T-helper 17 cell (primary cell): ENCODE results near the gene NOLC1. TPM values are rescaled to one million over a fixed set of nuclear protein-coding genes. Genes with fewer than 3 reads are reported as not detected.

Experiments
- ATAC-seq: fragments of 150-1000 bp; cut with Tn5 transposase; 2 replicates; pipeline ENCODE4 v1.10.0; 2021; ENCODE audit warnings: mild to moderate bottlenecking, moderate library complexity
- DNase-seq, 3 donors: peaks; one replicate each; pipeline versions ENCODE4 v3.0.0 to v3.0.0-alpha.2; 2020 to 2021
- H3K9me3 ChIP-seq: one replicate; pipeline ENCODE4 v1.7.0; 2013; ENCODE audit warnings: low read length, mild to moderate bottlenecking; ENCODE audit not compliant: control insufficient read depth, poor library complexity, severe bottlenecking
- H3K27ac Mint-ChIP-seq: one replicate; pipeline ENCODE4 v1.8.0; 2022; ENCODE audit warnings: mild to moderate bottlenecking, moderate library complexity, mixed read lengths
- H3K27me3 Mint-ChIP-seq: one replicate; pipeline ENCODE4 v1.8.0; 2022; ENCODE audit warnings: mixed read lengths
- H3K36me3 Mint-ChIP-seq: one replicate; pipeline ENCODE4 v1.8.0; 2022; ENCODE audit warnings: low read depth, mixed read lengths
- H3K4me1 Mint-ChIP-seq: one replicate; pipeline ENCODE4 v1.8.0; 2022; ENCODE audit warnings: mild to moderate bottlenecking, mixed read lengths
- H3K4me3 Mint-ChIP-seq: one replicate; pipeline ENCODE4 v1.8.0; 2022; ENCODE audit warnings: mild to moderate bottlenecking, moderate library complexity, mixed read lengths
- total RNA-seq, 4 donors: library from RNA in 2 of 4; stranded (reverse) in 2 of 4; gene quantifications; one replicate each; pipeline ENCODE4 v1.2.3 and lab custom pipeline; 2022 to 2026

NOLC1 gene
- total RNA-seq, 2 donors from 2014 or later = 46.1 to 48.0 TPM

- H3K36me3 Mint-ChIP-seq = peaks cover 2% of the 10 kb centered on the region
- no peaks in the 10 kb centered on the region for H3K27me3 Mint-ChIP-seq
- peaks cover 35% of the 10 kb centered on the region for H3K4me1 Mint-ChIP-seq
- peak overlapping the region; percentile 99 for H3K4me3 Mint-ChIP-seq
- no peaks in the 10 kb centered on the region for H3K9me3 ChIP-seq
- H3K27ac Mint-ChIP-seq = peak overlapping the region; percentile 93
- peak in 2 of 3 donors; percentile 24 to 32 for DNase-seq
- ATAC-seq = no peak
Observed at GRCh38 chr10:102133373-102134195, 18.6 kb upstream of the NOLC1 start.

DNA sequence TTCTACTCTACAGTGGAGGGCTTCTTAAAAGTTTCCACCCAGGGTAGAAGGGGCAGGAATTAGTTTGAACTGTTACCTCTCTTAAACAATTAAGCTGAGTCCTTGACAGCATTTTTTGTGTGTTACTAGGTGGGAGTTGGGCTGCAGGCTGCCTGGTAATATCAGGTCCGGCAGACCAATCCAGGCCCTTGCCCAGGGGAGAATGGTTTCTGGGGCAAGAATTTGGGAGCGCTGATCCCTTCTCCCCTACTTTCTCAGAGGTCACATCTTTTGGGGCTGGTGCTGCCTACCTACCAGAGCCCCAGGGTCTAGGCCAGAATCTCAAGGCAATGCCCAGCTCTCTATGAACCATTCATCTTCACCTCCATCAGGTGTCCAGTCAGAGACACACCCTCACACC lies 17.8 kb upstream of the NOLC1 start:
- no peaks in the 10 kb centered on the region for H3K9me3 ChIP-seq
- Mint-ChIP-seq H3K36me3 (peaks cover 2% of the 10 kb centered on the region), H3K27me3 (no peaks in the 10 kb centered on the region), H3K4me1 (peaks cover 35% of the 10 kb centered on the region), H3K4me3 (peak overlapping the region; percentile 99), H3K27ac (peak overlapping the region; percentile 93)
- DNase-seq (no peak), ATAC-seq (no peak)

- H3K36me3 Mint-ChIP-seq = peaks cover 4% of the 10 kb centered on the region
- ATAC-seq (no peak), DNase-seq (no peak)
- H3K27ac Mint-ChIP-seq = peak overlapping the region; percentile 93
- peaks cover 40% of the 10 kb centered on the region for H3K4me1 Mint-ChIP-seq
- no peaks in the 10 kb centered on the region for H3K27me3 Mint-ChIP-seq
- no peaks in the 10 kb centered on the region for H3K9me3 ChIP-seq
- peak overlapping the region; percentile 52 for H3K4me3 Mint-ChIP-seq
Observed at GRCh38 chr10:102135956-102136526, 16.1 kb upstream of the NOLC1 start.

- no peak overlapping the region for H3K27ac Mint-ChIP-seq
- DNase-seq (no peak), ATAC-seq (no peak)
- H3K27me3 Mint-ChIP-seq = no peaks in the 10 kb centered on the region
- peaks cover 2% of the 10 kb centered on the region for H3K36me3 Mint-ChIP-seq
- H3K4me1 Mint-ChIP-seq = peaks cover 24% of the 10 kb centered on the region
- H3K4me3 Mint-ChIP-seq = peak overlapping the region; percentile 19
- H3K9me3 ChIP-seq = no peaks in the 10 kb centered on the region
Observed at GRCh38 chr10:102139281-102140110, 12.7 kb upstream of the NOLC1 start.

DNA sequence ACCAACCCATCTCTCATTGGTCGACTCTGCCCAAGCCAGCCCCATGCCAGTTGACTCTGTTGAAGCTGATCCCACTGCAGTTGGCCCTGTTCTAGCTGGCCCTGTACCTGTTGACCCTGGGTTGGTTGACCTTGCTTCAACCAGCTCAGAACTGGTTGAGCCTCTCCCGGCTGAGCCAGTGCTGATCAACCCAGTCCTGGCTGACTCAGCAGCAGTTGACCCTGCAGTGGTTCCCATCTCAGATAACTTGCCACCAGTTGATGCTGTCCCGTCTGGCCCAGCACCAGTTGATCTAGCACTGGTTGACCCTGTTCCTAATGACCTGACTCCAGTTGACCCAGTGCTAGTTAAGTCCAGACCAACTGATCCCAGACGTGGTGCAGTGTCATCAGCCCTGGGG lies 12.0 kb upstream of the NOLC1 start:
- H3K4me3 Mint-ChIP-seq = no peak overlapping the region
- no peak overlapping the region for H3K27ac Mint-ChIP-seq
- DNase-seq (no peak), ATAC-seq (no peak)
- peaks cover 16% of the 10 kb centered on the region for H3K4me1 Mint-ChIP-seq
- peaks cover 2% of the 10 kb centered on the region for H3K36me3 Mint-ChIP-seq
- no peaks in the 10 kb centered on the region for H3K9me3 ChIP-seq
- no peaks in the 10 kb centered on the region for H3K27me3 Mint-ChIP-seq

GRCh38 chr10:102140913-102141540 lies 11.2 kb upstream of the NOLC1 start:
- no peak overlapping the region for H3K27ac Mint-ChIP-seq

GRCh38 chr10:102141583-102142107 lies 10.5 kb upstream of the NOLC1 start:
- Mint-ChIP-seq H3K4me3 (no peak overlapping the region), H3K36me3 (peaks cover 9% of the 10 kb centered on the region), H3K27me3 (no peaks in the 10 kb centered on the region), H3K27ac (no peak overlapping the region), H3K4me1 (peaks cover 11% of the 10 kb centered on the region)
- ATAC-seq (no peak), DNase-seq (no peak)
- no peaks in the 10 kb centered on the region for H3K9me3 ChIP-seq

More at GRCh38 chr10:102140913-102141540, 11.2 kb upstream of the NOLC1 start:
- Mint-ChIP-seq H3K4me3 (no peak overlapping the region), H3K36me3 (peaks cover 7% of the 10 kb centered on the region), H3K27me3 (no peaks in the 10 kb centered on the region), H3K4me1 (peaks cover 11% of the 10 kb centered on the region)
- no peaks in the 10 kb centered on the region for H3K9me3 ChIP-seq
- no peak for ATAC-seq
- DNase-seq = no peak

DNA sequence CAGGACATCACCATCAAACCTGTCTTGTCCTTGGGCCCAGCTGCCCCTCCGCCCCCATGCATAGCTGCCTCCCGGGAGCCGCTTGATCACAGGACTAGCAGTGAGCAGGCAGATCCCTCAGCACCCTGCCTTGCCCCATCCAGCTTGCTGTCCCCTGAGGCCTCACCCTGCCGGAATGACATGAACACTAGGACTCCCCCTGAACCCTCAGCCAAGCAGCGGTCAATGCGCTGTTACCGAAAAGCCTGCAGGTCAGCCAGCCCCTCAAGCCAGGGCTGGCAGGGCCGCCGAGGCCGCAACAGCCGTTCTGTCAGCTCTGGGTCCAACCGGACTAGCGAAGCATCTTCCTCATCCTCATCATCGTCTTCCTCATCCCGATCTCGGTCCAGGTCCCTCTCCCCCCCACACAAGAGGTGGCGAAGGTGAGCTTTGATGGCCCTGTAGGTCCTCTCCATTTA lies 5.2 kb upstream of the NOLC1 start:
- H3K27ac Mint-ChIP-seq = peak overlapping the region; percentile 75

GRCh38 chr10:102147561-102147960 lies 4.6 kb upstream of the NOLC1 start:
- ATAC-seq (no peak), DNase-seq (no peak)
- H3K27me3 Mint-ChIP-seq = no peaks in the 10 kb centered on the region
- H3K27ac Mint-ChIP-seq = peak overlapping the region; percentile 75
- H3K36me3 Mint-ChIP-seq = peaks cover 14% of the 10 kb centered on the region
- peaks cover 24% of the 10 kb centered on the region for H3K4me1 Mint-ChIP-seq
- H3K4me3 Mint-ChIP-seq = no peak overlapping the region
- H3K9me3 ChIP-seq = no peaks in the 10 kb centered on the region

More for the DNA sequence above, 5.2 kb upstream of the NOLC1 start:
- peaks cover 22% of the 10 kb centered on the region for H3K4me1 Mint-ChIP-seq
- ATAC-seq = no peak
- DNase-seq = no peak
- no peak overlapping the region for H3K4me3 Mint-ChIP-seq
- no peaks in the 10 kb centered on the region for H3K27me3 Mint-ChIP-seq
- no peaks in the 10 kb centered on the region for H3K9me3 ChIP-seq
- peaks cover 14% of the 10 kb centered on the region for H3K36me3 Mint-ChIP-seq

DNA sequence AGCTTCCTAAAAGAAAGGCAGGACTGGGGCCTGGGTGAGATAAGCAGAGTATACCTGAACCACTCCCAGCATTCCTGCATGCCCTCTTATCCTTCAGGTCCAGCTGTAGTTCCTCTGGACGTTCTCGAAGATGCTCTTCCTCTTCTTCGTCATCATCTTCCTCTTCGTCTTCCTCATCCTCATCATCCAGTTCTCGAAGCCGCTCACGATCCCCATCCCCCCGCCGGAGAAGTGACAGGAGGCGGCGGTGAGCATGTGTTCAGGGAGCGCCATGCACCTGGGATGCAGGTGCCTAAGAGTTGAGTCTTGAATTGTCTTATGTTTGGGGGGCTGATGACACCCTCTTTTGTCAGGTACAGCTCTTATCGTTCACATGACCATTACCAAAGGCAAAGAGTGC lies 3.9 kb upstream of the NOLC1 start:
- DNase-seq = no peak
- Mint-ChIP-seq H3K27ac (peak overlapping the region; percentile 75), H3K4me3 (peak overlapping the region; percentile 75), H3K27me3 (no peaks in the 10 kb centered on the region), H3K36me3 (peaks cover 14% of the 10 kb centered on the region), H3K4me1 (peaks cover 31% of the 10 kb centered on the region)
- ATAC-seq = no peak
- no peaks in the 10 kb centered on the region for H3K9me3 ChIP-seq

DNA sequence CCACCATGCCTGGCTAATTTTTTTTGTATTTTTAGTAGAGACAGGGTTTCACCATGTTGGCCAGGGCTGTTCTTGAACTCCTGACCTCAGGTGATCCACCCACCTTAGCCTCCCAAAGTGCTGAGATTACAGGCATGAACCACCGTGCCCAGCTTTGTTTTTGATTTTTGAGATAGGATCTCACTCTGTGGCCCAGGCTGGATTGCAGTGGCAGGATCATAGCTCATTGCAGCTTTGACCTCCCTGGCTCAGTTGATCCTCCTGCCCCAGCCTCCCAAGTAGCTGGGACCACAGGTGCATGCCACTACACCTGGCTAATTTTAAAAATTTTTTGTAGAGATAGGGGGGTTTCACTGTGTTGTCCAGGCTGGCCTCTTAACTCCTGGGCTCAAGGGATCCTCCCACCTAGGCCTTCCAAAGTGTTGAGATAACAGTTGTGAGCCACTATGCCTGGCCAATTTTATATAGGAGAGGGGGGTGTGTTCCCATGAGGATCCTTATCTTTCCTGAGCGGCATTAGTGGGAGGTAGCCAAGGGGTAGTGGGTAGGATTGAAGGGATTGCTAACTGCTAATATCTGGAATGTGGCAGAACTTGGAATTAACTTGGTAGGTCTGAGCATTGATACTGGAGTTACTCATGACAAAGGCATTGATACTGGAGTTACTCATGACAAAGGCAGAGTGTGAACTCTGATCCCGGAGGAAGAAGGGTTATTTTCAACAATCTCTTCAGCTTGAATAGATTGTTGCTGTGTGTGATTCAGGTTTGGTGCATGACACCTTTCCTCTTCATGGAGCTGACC lies 1.0 kb upstream of the NOLC1 start:
- peaks cover 39% of the 10 kb centered on the region for H3K4me1 Mint-ChIP-seq
- DNase-seq (no peak), ATAC-seq (no peak)
- no peaks in the 10 kb centered on the region for H3K9me3 ChIP-seq
- H3K4me3 Mint-ChIP-seq = peak overlapping the region; percentile 95
- H3K27me3 Mint-ChIP-seq = no peaks in the 10 kb centered on the region
- H3K36me3 Mint-ChIP-seq = peaks cover 8% of the 10 kb centered on the region
- H3K27ac Mint-ChIP-seq = peak overlapping the region; percentile 98

DNA sequence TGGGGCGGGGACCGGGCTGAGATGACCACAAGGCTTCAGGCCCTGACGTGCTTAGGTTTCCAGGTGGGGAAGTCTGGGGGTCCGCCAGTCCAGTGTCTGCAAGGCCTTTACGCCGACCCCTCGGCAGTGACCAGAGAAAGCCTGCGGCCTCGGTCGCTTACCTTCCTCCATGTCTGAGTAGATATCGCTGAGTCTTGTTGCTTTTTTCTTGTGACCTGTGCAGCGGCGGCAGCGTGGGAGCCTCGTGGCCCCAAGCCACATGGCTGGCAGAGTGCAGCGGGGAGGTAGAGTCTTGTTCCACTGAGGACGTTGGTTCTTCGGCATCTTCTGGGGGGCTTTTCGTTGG lies 329 bp downstream of the NOLC1 start:
- H3K27me3 Mint-ChIP-seq = no peaks in the 10 kb centered on the region
- H3K27ac Mint-ChIP-seq = peak overlapping the region; percentile 98
- peaks cover 4% of the 10 kb centered on the region for H3K36me3 Mint-ChIP-seq
- peak overlapping the region; percentile 95 for H3K4me3 Mint-ChIP-seq
- peaks cover 38% of the 10 kb centered on the region for H3K4me1 Mint-ChIP-seq
- no peaks in the 10 kb centered on the region for H3K9me3 ChIP-seq
- ATAC-seq (peak; percentile 21), DNase-seq (no peak)
